ENCODE data around the gene ST3GAL4.
"Not testable (repeated sequence)": the region's sequence is repeated elsewhere in the genome, so short reads cannot be mapped to it uniquely, and the experiment has no call there.

The ST3GAL4 gene

DNA sequence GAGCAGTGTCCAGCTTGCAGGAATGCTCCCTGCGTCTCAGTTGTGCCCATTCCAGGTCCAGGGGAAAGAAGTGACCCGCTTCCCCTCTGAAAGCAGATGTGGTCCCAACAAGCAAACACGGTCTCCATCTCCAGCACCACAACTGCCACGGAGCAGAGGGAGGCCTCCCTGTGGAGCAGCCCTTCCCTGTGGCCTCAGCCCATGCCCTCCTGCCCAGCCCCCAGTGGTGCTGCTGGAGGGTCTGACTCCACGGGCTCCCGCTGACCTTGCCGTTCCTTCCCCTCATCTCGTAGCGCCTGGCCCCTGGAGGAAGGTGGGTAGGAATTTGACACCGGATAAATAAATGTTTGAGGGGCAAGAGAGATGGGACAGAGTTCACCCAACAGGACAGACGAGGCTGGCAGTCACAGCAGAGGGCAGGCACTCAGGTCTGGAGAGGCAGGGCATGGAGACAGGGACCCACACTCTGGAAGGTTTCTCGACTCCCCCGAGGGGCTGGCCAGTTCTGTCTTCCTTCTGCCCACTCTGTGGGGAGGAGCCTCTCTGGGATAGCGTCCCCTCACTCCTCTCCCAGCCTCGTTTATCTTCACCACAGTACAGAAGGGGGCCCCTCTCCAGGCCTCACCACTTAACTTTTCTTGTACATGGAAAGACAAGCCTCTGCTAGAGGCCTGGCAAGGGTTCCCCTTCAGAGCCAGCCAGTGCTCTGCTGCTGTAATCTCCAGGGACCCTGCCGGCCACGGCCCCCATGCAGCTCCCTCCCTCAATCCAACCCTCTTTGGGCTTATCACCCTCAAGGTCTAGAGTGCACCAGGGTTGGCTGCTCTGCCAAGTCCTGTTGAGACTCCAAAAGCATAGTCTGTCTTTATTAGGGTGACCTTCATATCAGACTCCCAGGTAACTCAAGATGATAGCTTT, 7.5 kb upstream of the ST3GAL4 start:
- DNase-seq: no peak

DNA sequence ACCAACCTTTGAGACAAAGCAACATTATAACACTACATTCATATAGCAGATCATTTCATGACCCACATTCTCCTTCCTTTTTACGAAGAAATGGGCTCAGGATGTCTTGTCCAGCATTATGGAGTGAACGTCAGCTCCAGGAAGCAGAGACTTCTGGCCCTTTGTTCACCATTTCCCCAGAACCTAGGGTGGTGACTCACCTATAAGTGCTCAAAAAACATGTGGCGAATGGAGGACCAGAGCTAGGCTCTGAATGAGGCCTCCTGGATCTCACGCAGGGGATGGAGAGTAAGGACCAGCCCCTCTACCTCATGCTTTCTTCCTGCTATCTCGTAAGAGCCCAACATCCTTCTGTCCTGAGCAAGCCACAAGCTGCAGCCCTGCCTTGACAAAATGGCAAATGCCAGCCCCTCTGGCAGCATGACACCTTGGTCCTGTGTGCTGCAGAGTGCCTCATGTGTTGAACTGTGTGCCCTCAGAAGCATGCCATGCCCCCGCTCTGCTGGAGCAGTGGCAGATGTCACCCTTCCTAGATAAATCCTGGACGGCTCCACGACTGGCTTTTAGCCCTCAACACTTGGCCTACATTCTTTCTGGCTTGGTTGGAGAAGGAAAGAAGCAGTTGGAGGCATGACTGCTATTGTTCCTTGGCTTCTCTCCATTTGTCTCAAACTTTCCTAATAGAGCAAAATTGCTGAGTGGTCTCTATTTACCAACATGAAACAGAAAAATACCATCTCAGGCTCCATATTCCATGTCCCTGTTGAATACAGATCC, 6.5 kb upstream of the ST3GAL4 start:
- DNase-seq: no peak

DNA sequence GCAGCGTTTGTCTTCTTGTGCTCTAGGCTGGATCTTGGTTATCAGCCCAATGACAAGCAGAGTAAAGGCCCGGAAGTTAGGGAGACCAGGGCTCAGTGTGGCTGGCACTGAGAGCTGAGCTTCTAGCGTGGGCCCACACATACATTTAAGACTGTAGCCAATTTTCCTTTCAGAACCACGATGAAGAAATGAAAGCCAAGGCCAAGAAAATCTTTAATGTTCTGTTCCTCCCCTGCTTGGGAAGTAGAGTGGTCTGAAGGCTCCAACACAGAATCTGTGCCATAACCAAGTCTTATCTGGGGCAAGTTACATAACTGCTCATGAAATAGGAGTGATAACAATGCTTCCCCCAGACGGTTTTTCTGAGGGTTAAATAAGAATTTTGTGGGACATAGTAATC, 4.7 kb upstream of the ST3GAL4 start:
- no peak for DNase-seq

DNA sequence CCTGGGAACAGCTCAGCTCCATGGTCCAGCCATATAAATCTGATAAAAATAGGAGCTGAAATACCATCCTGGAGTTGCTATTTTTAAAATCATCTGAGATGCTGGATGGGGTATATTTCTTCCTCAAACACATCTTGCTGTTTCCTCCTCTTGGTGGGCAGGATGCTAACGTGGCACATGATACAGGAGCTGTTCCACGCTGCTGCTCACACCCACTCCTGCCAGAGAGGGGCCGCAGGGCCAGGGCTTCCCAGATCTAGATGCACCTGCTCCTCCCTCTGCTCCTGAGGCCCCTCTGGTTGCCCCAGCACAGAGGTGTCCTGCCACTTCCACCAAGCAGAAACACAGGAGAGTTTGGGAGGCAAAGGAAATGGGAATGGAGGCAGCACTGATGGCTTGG, 3.3 kb upstream of the ST3GAL4 start:
- DNase-seq: no peak

DNA sequence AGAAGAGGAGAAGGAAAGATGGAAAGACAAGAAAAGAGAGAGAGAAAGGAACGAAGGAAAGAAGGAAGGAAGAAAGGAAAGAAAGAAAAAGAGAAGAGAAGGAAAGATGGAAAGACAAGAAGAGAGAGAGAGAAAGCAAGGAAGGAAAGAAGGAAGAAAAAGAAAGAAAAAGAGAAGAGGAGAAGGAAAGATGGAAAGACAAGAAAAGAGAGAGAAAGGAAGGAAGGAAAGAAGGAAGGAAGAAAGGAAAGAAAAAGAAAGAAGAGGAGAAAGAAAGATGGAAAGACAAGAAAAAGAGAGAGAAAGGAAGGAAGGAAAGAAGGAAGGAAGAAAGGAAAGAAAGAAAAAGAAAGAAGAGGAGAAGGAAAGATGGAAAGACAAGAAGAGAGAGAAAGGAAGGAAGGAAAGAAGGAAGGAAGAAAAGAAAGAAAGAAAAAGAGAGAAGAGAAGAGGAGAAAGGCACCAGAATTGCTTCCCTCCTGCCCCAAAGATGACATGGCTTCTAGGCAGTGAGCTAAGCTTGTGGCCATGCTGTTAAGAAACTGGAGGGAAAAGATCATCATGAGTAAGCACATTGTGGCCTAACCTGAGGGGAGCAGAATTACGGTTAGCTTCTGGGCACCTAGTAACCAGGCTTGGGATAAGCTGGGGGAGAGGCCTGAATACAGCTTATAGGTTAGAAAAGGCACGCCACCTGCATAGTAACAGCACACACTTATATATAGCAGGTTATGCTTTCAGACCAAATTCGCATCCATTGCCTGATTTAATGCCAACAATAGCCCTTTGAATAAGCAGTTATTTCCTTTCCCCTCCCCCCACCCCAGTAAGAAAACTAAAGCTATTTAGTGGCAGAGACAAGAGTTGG, 2.3 kb upstream of the ST3GAL4 start:
- peak; percentile 83 for DNase-seq

DNA sequence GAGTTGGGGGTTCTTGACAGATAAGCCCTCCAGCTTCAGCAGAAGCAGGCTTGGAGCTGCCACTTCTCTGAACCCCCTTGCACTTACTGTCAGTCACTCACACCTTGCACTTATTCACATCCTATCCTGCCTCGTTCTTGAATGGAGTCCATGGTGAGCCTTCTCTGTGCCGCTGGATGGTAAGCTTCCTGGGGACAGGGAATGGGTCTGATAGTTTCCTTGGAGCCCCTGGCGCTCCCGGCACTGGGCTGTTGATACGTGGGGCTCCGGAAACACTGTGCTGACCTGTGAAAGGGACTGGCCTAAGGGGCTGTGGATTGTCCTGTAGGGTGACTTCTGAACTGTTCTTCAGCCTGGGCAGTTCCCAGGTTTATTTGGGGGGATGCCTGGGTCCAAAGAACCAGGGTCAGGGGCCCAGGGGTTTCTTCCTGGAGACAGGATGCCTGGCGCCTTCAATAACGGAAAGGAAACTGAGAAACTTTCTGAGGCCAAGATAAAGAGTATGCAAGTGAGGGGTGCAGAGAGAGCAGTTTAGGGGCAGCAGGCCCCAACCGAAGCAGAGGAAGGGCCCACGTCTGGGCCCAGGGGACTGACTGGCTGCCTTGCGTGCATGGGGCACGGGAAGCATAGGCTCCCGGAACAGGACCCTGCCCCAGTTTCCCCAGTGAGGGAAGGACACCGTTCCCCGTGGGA, 709 bp upstream of the ST3GAL4 start:
- no peak for DNase-seq

DNA sequence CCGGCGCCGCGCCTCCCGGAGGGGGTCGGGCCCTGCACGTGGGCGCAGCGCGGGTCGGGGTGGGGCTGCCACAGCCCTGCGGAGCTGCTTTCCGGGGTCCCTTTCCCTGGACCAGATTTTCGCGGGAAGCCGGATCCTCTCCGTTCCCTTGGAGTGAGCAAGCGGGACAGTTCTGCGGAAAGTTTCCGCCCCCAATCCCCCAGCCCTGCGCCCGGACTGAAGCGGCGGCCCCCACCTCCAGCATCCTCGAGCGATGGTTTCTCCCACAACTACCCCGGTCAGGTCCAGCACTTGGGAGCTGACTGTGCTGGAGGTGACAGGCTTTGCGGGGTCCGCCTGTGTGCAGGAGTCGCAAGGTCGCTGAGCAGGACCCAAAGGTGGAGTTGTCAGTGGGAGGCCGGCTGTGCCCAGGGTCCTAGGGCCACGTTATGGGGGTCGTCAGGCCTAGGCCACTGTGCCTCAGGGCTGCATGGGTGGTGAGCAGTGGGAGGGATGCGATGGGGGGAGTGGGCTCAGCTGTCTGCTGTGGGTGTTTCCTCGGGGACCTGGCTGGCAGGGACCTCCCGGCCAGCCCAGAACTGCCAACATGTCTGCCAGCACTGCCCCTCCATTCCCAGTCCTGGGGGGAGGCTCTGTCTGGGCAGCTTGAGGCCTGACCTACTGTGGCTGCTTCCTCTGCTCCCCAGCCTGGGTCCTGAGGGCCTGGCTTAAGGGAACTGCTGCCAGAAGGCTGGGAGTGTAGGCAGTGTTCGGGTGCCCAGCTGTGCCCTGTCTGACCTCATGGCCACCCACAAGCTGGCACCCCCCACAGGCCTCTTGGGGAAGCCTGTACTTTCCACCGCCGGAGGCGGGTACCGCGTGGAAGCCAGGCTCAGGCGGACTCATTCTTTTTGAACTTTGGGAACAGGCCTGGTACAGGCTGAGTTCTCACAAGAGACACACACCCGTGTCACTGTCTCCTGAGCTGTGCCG, 726 bp downstream of the ST3GAL4 start:
- peak; percentile 40 for DNase-seq

DNA sequence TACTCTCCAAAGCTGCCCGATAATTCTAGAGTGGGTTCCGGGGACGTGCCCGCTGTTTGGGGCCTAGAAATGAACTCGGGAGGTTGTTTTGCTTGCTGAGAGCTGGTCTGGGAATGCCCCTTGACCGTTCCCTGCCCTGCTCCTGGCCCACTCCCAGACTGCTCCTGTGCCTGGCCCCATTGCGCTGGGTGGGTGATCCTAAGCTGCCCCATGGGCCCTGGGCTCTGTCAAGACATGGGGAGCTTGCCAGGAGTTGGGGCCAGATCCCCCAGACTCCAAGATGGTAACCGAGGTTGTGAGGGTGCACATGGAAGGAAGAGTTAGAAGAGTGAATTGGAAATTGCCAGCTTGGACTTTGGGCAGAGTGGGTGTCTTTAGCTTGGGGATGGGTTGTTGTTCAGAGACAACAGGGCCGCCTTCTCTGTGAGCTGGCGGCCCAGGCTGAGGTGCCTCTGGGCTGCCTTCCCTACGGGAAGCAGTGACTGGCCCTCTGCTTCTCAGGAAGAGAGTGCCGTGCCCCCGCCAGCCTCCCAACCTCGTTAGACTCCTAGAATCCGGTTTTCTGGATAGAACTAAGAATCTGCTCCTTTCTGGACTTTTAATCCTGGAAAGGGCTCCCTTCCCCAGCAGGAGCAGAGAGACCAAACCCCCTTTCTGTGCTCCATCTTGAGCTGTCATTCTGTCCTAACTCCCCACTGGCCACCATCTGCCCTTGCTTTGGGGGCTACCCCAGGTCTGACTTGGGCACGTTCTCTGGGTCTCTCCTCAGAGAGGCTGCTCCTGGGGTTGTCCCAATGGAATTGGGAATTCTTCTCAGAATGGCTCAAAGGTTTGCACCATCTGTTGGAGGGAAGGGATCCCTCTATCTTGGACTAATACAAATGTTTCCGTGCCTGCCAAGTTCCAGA, 1.8 kb downstream of the ST3GAL4 start:
- no peak for DNase-seq

DNA sequence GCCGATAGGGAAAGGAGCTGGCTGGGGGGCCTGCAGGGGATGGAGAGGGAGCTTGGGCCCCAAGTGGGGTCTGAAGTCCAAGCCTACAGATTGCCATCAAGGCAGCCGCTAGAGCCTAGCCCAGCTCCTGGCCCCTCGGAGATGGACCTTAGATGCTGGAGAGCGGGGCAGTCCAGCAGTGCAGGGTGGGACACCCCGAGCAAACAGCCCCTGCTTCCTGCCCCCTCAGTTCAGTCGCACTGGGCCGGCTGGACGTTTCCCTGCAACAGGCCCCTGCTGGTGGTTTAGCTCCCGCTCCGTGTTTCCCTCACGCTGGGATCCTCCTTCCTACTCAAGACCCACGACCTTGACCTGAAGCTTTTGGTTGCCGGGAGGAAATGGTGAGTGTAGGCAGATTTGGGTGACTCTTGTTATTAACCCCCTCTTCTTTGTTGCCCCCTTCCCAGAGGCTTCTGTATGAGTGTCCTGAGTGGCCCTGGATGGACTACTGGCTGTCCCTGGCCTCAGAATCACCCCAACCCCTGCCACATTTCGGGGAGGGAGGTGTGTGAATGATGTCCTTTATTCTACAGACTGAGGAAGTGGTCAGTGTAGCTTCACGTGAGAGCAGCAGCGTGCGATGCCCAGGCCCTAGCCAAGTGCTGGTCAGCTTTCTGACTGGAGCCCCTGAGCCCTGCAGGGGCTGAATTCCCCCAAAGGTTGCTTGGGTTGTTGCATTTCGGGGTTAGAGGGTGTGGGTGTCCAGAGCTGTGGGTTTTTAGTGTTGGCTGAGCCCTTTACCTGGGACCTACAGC, 2.7 kb downstream of the ST3GAL4 start:
- DNase-seq: no peak

DNA sequence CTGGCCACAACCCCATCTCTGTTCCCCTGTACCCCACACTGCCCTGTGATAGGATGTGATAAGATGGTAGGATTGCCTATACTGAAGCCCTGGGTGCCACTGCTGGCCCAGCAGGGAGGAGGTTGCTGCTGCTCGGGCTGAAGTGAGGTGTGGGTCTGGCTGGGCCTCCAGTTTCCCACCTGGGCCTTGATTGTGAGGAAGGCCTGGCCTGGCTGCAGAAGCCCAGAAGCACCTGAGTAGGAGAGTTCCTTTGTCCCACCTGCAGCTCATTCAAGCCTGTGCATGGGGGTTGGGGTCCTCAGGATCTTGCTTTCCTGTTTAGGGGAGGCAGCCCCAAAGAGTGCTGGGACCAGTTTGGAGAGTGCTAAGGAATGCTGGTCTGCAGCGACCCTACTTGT, 3.3 kb downstream of the ST3GAL4 start:
- no peak for DNase-seq

DNA sequence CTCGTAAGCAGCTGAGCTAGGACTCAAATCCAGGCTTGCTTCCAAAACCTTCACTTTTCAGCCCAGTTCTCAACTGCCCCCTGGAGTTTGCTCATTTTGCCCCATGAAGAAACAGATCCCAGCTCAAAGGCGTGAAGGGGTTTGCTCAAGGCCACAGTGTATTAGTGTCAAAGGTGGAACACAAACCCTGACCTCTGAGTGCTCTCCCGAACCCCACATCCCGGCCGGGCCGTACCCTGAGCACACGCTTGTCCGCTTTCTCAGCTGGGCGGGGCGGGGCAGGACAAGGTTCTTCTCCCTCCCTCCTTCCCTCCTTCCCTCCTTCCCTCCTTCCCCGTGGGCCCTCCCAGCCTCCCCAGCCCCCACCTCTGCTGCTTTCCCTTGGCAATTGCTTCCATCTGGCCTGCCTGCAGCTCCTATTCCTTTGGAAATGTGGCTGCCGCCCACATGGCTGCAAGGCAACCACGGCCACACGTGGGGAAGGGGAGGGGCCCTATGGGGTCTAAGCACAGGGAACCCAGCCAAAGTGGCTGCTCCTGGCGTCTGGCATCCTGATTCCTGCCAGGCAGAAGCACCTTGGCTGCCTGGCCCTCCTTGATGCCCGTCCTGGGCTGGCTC, 4.1 kb downstream of the ST3GAL4 start:
- DNase-seq: peak; percentile 30

DNA sequence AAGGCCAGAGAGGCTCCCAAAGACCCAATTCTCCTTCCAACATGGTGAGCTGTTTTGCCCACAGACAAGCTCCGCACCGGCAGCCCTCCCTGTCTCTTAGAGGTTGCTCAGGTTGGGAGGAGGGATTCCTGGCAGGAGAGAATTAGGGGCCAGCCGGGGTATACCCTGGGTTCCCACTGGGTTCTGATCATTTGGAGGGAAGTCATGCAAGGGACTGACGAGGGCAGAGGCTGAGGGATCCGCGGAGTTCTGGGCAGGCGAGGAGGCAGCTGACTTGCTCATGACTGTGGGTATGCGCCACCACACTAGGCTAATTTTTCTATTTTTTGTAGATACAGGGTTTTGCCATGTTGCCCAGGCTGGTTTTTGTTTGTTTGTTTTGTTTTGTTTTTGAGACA, 4.6 kb downstream of the ST3GAL4 start:
- no peak for DNase-seq

DNA sequence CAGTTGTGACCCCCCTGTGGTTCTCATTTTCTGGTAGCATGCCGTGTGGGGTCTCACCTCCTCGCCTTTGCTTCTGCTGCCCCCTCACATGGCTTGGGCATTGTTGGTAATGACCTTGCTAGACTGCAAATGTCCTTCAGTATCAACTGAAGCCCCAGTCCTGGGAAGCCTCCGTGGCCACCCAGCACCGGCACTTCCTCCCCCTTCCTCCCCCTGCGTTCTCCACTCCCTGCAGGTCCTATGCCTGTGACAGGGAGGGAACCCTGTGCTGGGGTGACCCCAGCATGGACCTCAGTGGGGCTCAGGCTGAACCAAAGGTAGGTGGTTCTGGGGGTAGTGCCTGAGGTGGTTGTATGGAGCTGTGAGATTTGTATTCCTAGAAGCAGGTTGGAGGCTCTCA, 5.9 kb downstream of the ST3GAL4 start:
- no peak for DNase-seq

DNA sequence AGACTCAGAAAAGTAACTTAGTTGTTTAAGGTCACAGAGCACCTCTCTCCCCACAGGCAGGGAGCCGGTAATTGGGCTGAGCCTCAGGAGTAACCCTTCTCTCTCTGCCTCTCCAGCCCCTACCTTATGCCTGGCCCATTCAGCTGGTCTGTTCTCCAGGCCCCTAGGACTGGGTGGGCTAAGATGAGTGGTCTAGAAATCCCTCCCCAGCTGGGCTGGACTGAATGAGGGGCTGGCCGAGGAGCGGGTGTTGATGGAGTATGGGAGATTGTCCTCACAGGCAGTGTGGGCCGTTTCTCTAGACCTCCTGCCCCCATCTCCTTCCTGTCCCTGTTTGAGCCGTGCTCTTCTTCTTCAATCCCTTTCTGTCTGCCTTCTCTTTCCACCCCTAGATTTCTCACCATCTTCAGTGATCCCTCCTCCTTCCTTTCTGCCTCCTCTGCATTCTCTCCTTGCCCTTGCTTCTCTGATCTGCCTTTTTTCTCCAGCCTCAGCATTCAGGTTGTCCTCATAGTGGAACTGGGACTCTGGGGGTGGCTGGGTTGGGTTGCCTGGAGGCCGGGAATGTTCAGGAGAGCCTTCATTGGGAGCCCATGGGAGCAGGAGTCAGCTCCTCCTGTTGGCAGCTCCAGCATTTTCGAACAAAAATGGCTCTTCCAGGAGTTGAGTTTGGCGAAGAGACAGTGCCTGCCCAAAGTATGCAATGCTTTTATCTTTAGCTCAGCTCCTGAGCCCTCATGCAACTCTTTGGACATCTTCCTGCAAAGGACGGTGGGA, 7.6 kb downstream of the ST3GAL4 start:
- DNase-seq: no peak

DNA sequence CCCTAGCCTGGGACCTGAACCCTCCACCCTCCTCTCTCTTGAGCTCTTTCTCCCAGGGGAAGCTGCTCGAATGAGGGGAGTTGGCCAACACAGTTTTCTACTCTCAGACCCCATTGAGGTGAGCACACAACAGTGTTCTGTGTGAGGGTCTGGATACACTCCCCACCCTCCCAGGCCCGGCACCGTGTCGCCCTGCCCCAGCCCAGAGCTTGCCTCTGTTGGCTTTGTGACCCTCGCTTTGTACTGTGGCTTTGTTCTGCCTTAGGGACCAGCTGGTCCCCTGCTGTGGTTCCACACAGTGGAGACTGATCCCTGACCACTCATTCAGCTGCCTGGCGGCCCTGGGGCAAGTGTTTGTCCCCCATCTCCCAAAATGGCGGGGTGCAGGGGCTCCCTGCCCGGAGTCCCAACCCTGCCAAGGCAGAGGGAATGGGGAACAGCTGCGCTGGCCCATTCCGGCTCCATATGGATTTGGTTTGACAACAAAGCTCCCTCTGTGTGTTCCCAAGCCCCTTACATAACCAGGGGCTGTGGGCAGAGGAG, 8.3 kb downstream of the ST3GAL4 start:
- DNase-seq: no peak

DNA sequence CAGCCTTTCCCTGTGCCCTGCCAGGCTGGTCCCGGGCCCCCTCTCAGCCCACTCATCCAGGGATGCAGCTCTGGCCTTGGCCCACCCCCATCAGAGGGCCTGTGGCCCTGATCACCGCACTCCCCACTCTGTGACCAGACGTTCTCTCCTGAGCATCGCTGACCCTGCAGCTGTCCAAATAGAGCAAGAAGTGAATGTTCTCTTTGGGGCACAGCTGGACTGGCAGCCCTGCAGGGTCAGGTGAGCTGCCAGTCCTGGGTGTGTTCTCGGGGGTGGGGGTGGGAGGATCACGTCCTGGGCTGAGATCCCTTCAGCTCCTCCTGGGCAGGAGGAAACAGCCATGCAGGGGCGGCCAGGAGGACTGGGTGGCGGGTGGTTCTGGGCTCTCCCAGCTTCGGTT, 9.2 kb downstream of the ST3GAL4 start:
- not testable (repeated sequence) for DNase-seq

DNA sequence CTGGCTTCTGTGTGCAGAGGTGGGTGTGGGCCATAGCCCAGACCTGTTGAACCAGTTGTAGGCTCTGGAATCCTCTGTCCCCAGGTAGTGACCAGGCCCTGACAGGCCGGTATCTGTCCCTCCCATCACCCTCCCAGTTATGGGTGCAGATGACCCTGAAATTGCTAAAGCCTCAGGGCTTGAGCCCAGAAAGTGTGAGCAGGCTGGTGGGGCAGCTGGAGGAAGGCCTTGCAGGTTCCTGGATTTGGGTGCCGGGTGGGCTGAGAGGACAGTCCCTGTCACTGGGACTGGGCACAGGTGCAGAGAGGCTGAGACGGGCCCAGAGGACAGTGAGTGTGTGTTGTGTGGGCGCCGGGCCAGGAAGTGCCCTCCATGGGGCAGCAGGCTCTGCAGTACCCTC, 10.0 kb downstream of the ST3GAL4 start:
- DNase-seq: not testable (repeated sequence)
